ENCODE results near the gene MEIS2. TPM values are rescaled to one million over a fixed set of nuclear protein-coding genes. Genes with fewer than 3 reads are reported as not detected.

The MEIS2 gene
- polyA plus RNA-seq, 1 donor from 2014 or later = 825 TPM

DNA sequence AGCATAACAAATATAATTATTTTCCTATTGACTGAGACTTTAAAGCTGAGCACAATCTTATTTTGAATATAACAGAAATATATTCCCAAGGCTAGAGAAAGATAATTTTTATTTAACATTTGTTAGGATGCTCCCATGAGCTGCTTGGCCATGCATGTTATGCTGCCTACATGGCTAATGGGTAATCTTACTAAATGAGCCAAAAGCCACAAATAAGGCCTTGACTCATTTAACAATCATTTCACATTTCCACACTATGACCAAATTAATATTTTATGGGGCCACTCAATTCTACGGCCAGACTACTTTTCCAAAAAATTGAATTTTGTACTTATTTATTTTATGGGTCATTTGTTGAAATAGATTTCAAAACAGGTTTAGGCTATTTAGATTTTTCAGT is 141.7 kb downstream of the MEIS2 start:
- H3K27me3 ChIP-seq (ENCODE audit: insufficient read depth, low read depth, low read length) = no peaks in the 10 kb centered on the region
- peaks cover 8% of the 10 kb centered on the region for H3F3A ChIP-seq (ENCODE audit: insufficient read depth, low read length, poor library complexity, severe bottlenecking)
- TF ChIP-seq EP300 (conservative IDR thresholded peaks at IDR 0.05; ENCODE audit: poor library complexity, severe bottlenecking) (no peak), SMC3 (conservative IDR thresholded peaks at IDR 0.05; ENCODE audit: poor library complexity) (no peak), POLR2AphosphoS5 (IDR thresholded peaks at IDR 0.05) (no peak), MXI1 (conservative IDR thresholded peaks at IDR 0.05; ENCODE audit: poor library complexity, severe bottlenecking) (no peak), RAD21 (conservative IDR thresholded peaks at IDR 0.05) (no peak), EZH2 (IDR thresholded peaks at IDR 0.05; ENCODE audit: borderline replicate concordance, insufficient read depth, low read length, poor library complexity, severe bottlenecking) (no peak), TAF1 (IDR thresholded peaks at IDR 0.05; ENCODE audit: low read depth) (no peak)
- TF ChIP-seq, protein P1, sequence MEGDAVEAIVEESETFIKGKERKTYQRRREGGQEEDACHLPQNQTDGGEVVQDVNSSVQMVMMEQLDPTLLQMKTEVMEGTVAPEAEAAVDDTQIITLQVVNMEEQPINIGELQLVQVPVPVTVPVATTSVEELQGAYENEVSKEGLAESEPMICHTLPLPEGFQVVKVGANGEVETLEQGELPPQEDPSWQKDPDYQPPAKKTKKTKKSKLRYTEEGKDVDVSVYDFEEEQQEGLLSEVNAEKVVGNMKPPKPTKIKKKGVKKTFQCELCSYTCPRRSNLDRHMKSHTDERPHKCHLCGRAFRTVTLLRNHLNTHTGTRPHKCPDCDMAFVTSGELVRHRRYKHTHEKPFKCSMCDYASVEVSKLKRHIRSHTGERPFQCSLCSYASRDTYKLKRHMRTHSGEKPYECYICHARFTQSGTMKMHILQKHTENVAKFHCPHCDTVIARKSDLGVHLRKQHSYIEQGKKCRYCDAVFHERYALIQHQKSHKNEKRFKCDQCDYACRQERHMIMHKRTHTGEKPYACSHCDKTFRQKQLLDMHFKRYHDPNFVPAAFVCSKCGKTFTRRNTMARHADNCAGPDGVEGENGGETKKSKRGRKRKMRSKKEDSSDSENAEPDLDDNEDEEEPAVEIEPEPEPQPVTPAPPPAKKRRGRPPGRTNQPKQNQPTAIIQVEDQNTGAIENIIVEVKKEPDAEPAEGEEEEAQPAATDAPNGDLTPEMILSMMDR (IDR thresholded peaks at IDR 0.05; ENCODE audit: poor library complexity, severe bottlenecking) = no peak
- TF ChIP-seq, protein P2, sequence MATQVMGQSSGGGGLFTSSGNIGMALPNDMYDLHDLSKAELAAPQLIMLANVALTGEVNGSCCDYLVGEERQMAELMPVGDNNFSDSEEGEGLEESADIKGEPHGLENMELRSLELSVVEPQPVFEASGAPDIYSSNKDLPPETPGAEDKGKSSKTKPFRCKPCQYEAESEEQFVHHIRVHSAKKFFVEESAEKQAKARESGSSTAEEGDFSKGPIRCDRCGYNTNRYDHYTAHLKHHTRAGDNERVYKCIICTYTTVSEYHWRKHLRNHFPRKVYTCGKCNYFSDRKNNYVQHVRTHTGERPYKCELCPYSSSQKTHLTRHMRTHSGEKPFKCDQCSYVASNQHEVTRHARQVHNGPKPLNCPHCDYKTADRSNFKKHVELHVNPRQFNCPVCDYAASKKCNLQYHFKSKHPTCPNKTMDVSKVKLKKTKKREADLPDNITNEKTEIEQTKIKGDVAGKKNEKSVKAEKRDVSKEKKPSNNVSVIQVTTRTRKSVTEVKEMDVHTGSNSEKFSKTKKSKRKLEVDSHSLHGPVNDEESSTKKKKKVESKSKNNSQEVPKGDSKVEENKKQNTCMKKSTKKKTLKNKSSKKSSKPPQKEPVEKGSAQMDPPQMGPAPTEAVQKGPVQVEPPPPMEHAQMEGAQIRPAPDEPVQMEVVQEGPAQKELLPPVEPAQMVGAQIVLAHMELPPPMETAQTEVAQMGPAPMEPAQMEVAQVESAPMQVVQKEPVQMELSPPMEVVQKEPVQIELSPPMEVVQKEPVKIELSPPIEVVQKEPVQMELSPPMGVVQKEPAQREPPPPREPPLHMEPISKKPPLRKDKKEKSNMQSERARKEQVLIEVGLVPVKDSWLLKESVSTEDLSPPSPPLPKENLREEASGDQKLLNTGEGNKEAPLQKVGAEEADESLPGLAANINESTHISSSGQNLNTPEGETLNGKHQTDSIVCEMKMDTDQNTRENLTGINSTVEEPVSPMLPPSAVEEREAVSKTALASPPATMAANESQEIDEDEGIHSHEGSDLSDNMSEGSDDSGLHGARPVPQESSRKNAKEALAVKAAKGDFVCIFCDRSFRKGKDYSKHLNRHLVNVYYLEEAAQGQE (IDR thresholded peaks at IDR 0.05; ENCODE audit: borderline replicate concordance) = no peak
- H3K4me2 ChIP-seq (ENCODE audit: low read length) = no peak overlapping the region
- H3K36me3 ChIP-seq (ENCODE audit: insufficient read depth, low read length) = no peaks in the 10 kb centered on the region
- peaks cover 46% of the 10 kb centered on the region for H4K20me1 ChIP-seq (ENCODE audit: insufficient read depth)
- no peaks in the 10 kb centered on the region for H3K9me2 ChIP-seq (ENCODE audit: insufficient read depth, low read length)
- H3K4me3 ChIP-seq (ENCODE audit: low read length) = no peak overlapping the region
- H3K27ac ChIP-seq (ENCODE audit: low read length) = no peak overlapping the region
- no peak overlapping the region for H3K9ac ChIP-seq (ENCODE audit: low read length)
- peaks cover 68% of the 10 kb centered on the region for H3K79me2 ChIP-seq (replicated peaks; ENCODE audit: insufficient read depth, low read length)
- no peaks in the 10 kb centered on the region for H3K9me3 ChIP-seq (ENCODE audit: low read length)
- no peak overlapping the region for H2AFZ ChIP-seq (ENCODE audit: low read depth, low read length)

DNA sequence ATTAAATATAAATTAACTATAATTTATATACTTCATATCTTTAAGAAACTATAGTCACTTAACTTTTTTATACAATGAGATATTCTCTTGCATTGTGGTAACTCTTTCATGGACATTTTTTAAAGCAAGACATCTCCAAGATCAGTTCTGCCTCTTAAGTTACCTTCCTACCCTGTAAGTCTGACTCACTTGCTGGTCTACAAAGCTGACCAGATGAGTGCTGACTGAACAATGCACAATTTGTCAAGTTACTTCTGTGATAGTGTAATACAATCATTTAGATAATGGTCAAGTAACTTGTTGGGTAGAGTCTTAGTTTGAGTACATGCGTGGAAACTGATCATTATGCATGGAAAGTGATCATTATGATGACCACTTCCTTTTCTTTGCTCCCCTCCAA is 145.9 kb downstream of the MEIS2 start:
- Histone ChIP-seq H3K9ac (ENCODE audit: low read length) (no peak overlapping the region), H3K9me3 (ENCODE audit: low read length) (no peaks in the 10 kb centered on the region), H3K27ac (ENCODE audit: low read length) (no peak overlapping the region), H3F3A (ENCODE audit: insufficient read depth, low read length, poor library complexity, severe bottlenecking) (no peaks in the 10 kb centered on the region), H2AFZ (ENCODE audit: low read depth, low read length) (no peak overlapping the region), H3K4me2 (ENCODE audit: low read length) (no peak overlapping the region), H4K20me1 (ENCODE audit: insufficient read depth) (peaks cover 34% of the 10 kb centered on the region), H3K79me2 (replicated peaks; ENCODE audit: insufficient read depth, low read length) (peaks cover 75% of the 10 kb centered on the region), H3K4me3 (ENCODE audit: low read length) (no peak overlapping the region), H3K36me3 (ENCODE audit: insufficient read depth, low read length) (peaks cover 12% of the 10 kb centered on the region), H3K27me3 (ENCODE audit: insufficient read depth, low read depth, low read length) (no peaks in the 10 kb centered on the region), H3K9me2 (ENCODE audit: insufficient read depth, low read length) (no peaks in the 10 kb centered on the region)
- no peak for TF ChIP-seq EZH2 (IDR thresholded peaks at IDR 0.05; ENCODE audit: borderline replicate concordance, insufficient read depth, low read length, poor library complexity, severe bottlenecking)
- no peak for TF ChIP-seq POLR2AphosphoS5 (IDR thresholded peaks at IDR 0.05)
- no peak for TF ChIP-seq TAF1 (IDR thresholded peaks at IDR 0.05; ENCODE audit: low read depth)
- TF ChIP-seq, protein P1 (IDR thresholded peaks at IDR 0.05; ENCODE audit: poor library complexity, severe bottlenecking) = no peak
- TF ChIP-seq RAD21 (conservative IDR thresholded peaks at IDR 0.05) = no peak
- no peak for TF ChIP-seq SMC3 (conservative IDR thresholded peaks at IDR 0.05; ENCODE audit: poor library complexity)
- TF ChIP-seq, protein P2 (IDR thresholded peaks at IDR 0.05; ENCODE audit: borderline replicate concordance) = no peak
- no peak for TF ChIP-seq EP300 (conservative IDR thresholded peaks at IDR 0.05; ENCODE audit: poor library complexity, severe bottlenecking)
- no peak for TF ChIP-seq MXI1 (conservative IDR thresholded peaks at IDR 0.05; ENCODE audit: poor library complexity, severe bottlenecking)
